HG03095 (cell line): ENCODE data around the gene SARS1.

Experiments
- ATAC-seq: cut with Tn5 transposase; IDR thresholded peaks from one replicate; pipeline ENCODE4 v1.9.1; 2021; ENCODE audit warnings: moderate library complexity; ENCODE audit not compliant: unreplicated experiment

Gene SARS1

GRCh38 chr1:109248797-109249629 lies 35.3 kb downstream of the SARS1 start, which contains the start of gene CELSR2:
TSS of gene CELSR2 (plus strand) at chr1:109249539. CDS start at chr1:109250080, 541 bp downstream.
- ATAC-seq: peak; percentile 77

- peak; percentile 37 for ATAC-seq
Observed at GRCh38 chr1:109249654-109250401, 36.1 kb downstream of the SARS1 start.

- no peak for ATAC-seq
Observed at GRCh38 chr1:109250454-109251276, 36.9 kb downstream of the SARS1 start.

- no peak for ATAC-seq
Observed at GRCh38 chr1:109251277-109252166, 37.8 kb downstream of the SARS1 start.

- no peak for ATAC-seq
Observed at GRCh38 chr1:109252167-109252892, 38.6 kb downstream of the SARS1 start.

GRCh38 chr1:109252893-109253802 lies 39.4 kb downstream of the SARS1 start:
- no peak for ATAC-seq

- no peak for ATAC-seq
Observed at GRCh38 chr1:109253803-109254620, 40.3 kb downstream of the SARS1 start.

GRCh38 chr1:109254621-109255096 lies 40.9 kb downstream of the SARS1 start:
- ATAC-seq: no peak

GRCh38 chr1:109255097-109255651 lies 41.5 kb downstream of the SARS1 start:
- no peak for ATAC-seq

- no peak for ATAC-seq
Observed at GRCh38 chr1:109255678-109256077, 42.0 kb downstream of the SARS1 start.

- no peak for ATAC-seq
Observed at GRCh38 chr1:109256085-109256484, 42.4 kb downstream of the SARS1 start.

- no peak for ATAC-seq
Observed at GRCh38 chr1:109256971-109257681, 43.4 kb downstream of the SARS1 start.

- ATAC-seq: no peak
Observed at GRCh38 chr1:109257682-109258421, 44.1 kb downstream of the SARS1 start.

GRCh38 chr1:109258481-109259466 lies 45.1 kb downstream of the SARS1 start:
- ATAC-seq: no peak
